SK-N-SH treated with all-trans-retinoic acid at 6 μM for 48 hours (cell line): ENCODE results near the gene GGT1.

Experiments used
- ARNTL ChIP-seq: fragments of 450-650 bp; formaldehyde crosslinking; IDR thresholded peaks from 2 replicates; pipeline ENCODE4 v1.5.0; 2020; ENCODE audit warnings: low read depth, mild to moderate bottlenecking, moderate library complexity, borderline replicate concordance
- BACH2 ChIP-seq: fragments of 250-450 bp; sonication (Bioruptor Pico); IDR thresholded peaks from 2 replicates; pipeline ENCODE4 v1.9.0; 2021; ENCODE audit warnings: mild to moderate bottlenecking, borderline replicate concordance
- CREB5 ChIP-seq: fragments of 250-450 bp; sonication (Bioruptor Pico); IDR thresholded peaks from 2 replicates; pipeline ENCODE4 v1.5.1; 2020; ENCODE audit warnings: low read depth, mild to moderate bottlenecking, moderate library complexity
- ISL1 ChIP-seq: fragments of 250-450 bp; sonication (Bioruptor Pico); IDR thresholded peaks from 2 replicates; pipeline ENCODE4 v2.1.2; 2022; ENCODE audit warnings: mild to moderate bottlenecking, moderate library complexity
- POU6F1 ChIP-seq: fragments of 250-450 bp; sonication (Bioruptor Pico); IDR thresholded peaks from 2 replicates; pipeline ENCODE4 v1.8.0; 2021; ENCODE audit warnings: low read depth, mild to moderate bottlenecking, moderate library complexity, borderline replicate concordance
- SNAI2 ChIP-seq: fragments of 250-450 bp; sonication (Bioruptor Pico); IDR thresholded peaks from 2 replicates; pipeline ENCODE4 v1.5.0; 2020; ENCODE audit warnings: mild to moderate bottlenecking, moderate library complexity
- TF ChIP-seq, protein P1 (sequence below): fragments of 250-450 bp; sonication (Bioruptor Pico); IDR thresholded peaks from 2 replicates; pipeline ENCODE4 v1.8.0; 2020; ENCODE audit warnings: mild to moderate bottlenecking, moderate library complexity, borderline replicate concordance

DNA sequence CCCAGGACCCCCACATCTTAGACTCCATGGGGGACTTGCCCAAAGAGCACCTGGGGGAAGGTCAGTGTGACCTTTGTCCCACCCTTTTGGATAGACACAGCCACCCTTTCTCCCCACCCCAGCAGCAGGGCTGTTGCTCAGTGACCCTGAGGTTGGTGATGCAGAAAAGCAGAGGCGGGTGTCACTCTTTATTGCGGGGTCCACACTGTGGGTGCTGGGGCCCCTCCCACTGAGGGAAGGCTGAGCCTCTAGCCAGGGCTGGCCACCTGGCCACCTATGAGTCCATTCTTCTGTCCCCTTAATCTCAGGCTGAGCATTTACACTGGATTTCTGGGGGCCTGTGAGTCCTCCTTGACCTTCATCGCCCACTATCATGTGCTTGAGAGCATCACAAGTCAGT lies 17.5 kb upstream of the GGT1 start:
- TF ChIP-seq BACH2 (CRISPR knock-in tag): no peak
- TF ChIP-seq ISL1 (CRISPR knock-in tag): no peak
- no peak for TF ChIP-seq SNAI2 (CRISPR knock-in tag)
- no peak for TF ChIP-seq CREB5 (CRISPR knock-in tag)
- TF ChIP-seq ARNTL (CRISPR knock-in tag): no peak
- no peak for TF ChIP-seq POU6F1
- TF ChIP-seq, protein P1, sequence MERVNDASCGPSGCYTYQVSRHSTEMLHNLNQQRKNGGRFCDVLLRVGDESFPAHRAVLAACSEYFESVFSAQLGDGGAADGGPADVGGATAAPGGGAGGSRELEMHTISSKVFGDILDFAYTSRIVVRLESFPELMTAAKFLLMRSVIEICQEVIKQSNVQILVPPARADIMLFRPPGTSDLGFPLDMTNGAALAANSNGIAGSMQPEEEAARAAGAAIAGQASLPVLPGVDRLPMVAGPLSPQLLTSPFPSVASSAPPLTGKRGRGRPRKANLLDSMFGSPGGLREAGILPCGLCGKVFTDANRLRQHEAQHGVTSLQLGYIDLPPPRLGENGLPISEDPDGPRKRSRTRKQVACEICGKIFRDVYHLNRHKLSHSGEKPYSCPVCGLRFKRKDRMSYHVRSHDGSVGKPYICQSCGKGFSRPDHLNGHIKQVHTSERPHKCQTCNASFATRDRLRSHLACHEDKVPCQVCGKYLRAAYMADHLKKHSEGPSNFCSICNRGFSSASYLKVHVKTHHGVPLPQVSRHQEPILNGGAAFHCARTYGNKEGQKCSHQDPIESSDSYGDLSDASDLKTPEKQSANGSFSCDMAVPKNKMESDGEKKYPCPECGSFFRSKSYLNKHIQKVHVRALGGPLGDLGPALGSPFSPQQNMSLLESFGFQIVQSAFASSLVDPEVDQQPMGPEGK: no peak
